WTC11 (cell line): ENCODE data around the gene NNT. TPM values are rescaled to one million over a fixed set of nuclear protein-coding genes. Genes with fewer than 3 reads are reported as not detected.
A peak's percentile ranks its signal among the peaks of the same experiment; 100 is the strongest.

Experiments used
- ATAC-seq: fragments of 200-7000 bp; cut with Tn5 transposase; 2 replicates; pipeline ENCODE4 v1.10.0; 2021; ENCODE audit warnings: mild to moderate bottlenecking, moderate library complexity
- CTCF ChIA-PET: fragments of 300-600 bp; sonication (Branson Sonifier 250); formaldehyde crosslinking; loops from one replicate; lab custom pipeline; 2021; ENCODE audit warnings: antibody characterized with exemption; lab: Charles Lee
- POLR2A ChIA-PET: fragments of 350-600 bp; sonication (Branson Sonifier 250); formaldehyde crosslinking; loops from one replicate; lab custom pipeline; 2021; ENCODE audit warnings: antibody characterized with exemption; lab: Charles Lee
- DNase-seq: peaks from one replicate; pipeline ENCODE4 v3.0.0; 2021; ENCODE audit warnings: low spot score
- H3K27ac Mint-ChIP-seq: 2 replicates; pipeline ENCODE4 v1.8.0; 2021; ENCODE audit warnings: mixed read lengths
- H3K27me3 Mint-ChIP-seq: 2 replicates; pipeline ENCODE4 v1.8.0; 2021; ENCODE audit warnings: low read depth, mild to moderate bottlenecking, moderate library complexity, mixed read lengths
- H3K36me3 Mint-ChIP-seq: 2 replicates; pipeline ENCODE4 v1.8.0; 2021; ENCODE audit warnings: mixed read lengths
- H3K4me1 Mint-ChIP-seq: 2 replicates; pipeline ENCODE4 v1.8.0; 2022; ENCODE audit warnings: mixed read lengths
- H3K4me3 Mint-ChIP-seq: 2 replicates; pipeline ENCODE4 v1.8.0; 2021; ENCODE audit warnings: mild to moderate bottlenecking, moderate library complexity, mixed read lengths
- H3K9me3 Mint-ChIP-seq: 2 replicates; pipeline ENCODE4 v1.8.0; 2021; ENCODE audit warnings: mixed read lengths
- GABPB1 ChIP-seq: sonication (generic); formaldehyde crosslinking; IDR thresholded peaks from 2 replicates; pipeline ENCODE4 v1.8.1; 2023; ENCODE audit warnings: mild to moderate bottlenecking, missing genetic modification reagents
- JUN ChIP-seq: sonication (generic); formaldehyde crosslinking; IDR thresholded peaks from 2 replicates; pipeline ENCODE4 v1.8.0; 2023; ENCODE audit warnings: mild to moderate bottlenecking, missing genetic modification reagents
- RORB ChIP-seq: fragments of 250-450 bp; sonication (Bioruptor Pico); IDR thresholded peaks from 2 replicates; pipeline ENCODE4 v1.9.0; 2021; ENCODE audit warnings: mild to moderate bottlenecking
- SP1 ChIP-seq: sonication (generic); formaldehyde crosslinking; conservative IDR thresholded peaks from 2 replicates; pipeline ENCODE4 v1.8.1; 2022; ENCODE audit warnings: missing genetic modification reagents
- ZNF416 ChIP-seq: fragments of 250-450 bp; sonication (Bioruptor Pico); IDR thresholded peaks from 2 replicates; pipeline ENCODE4 v1.9.0; 2021; ENCODE audit warnings: mild to moderate bottlenecking, inconsistent platforms
- ZNF423 ChIP-seq: fragments of 250-450 bp; sonication (Bioruptor Pico); IDR thresholded peaks from 2 replicates; pipeline ENCODE4 v2.1.2; 2022; ENCODE audit warnings: mild to moderate bottlenecking, moderate library complexity
- total RNA-seq: library from RNA; stranded (reverse); gene quantifications from 3 replicates; pipeline ENCODE4 v1.2.3, GENCODE V29; 2021
- TF ChIP-seq, protein P1 (sequence below): sonication (generic); formaldehyde crosslinking; IDR thresholded peaks from 2 replicates; pipeline ENCODE4 v1.8.0; 2022; ENCODE audit warnings: mild to moderate bottlenecking, missing genetic modification reagents
- TF ChIP-seq, protein P2 (sequence below): sonication (generic); formaldehyde crosslinking; IDR thresholded peaks from 2 replicates; pipeline ENCODE4 v1.8.1; 2022; ENCODE audit warnings: low read depth, mild to moderate bottlenecking, moderate library complexity, missing genetic modification reagents, borderline replicate concordance
- TF ChIP-seq, protein P3 (sequence below): sonication (generic); formaldehyde crosslinking; IDR thresholded peaks from 2 replicates; pipeline ENCODE4 v1.8.1; 2022; ENCODE audit warnings: mild to moderate bottlenecking, moderate library complexity, missing genetic modification reagents
- TF ChIP-seq, protein P4 (sequence below): sonication (generic); formaldehyde crosslinking; IDR thresholded peaks from 2 replicates; pipeline ENCODE4 v1.8.1; 2022; ENCODE audit warnings: low read depth, missing genetic modification reagents, borderline replicate concordance
- TF ChIP-seq, protein P5 (sequence below): fragments of 250-450 bp; sonication (Bioruptor Pico); IDR thresholded peaks from 2 replicates; pipeline ENCODE4 v1.8.0; 2021; ENCODE audit warnings: mild to moderate bottlenecking
- TF ChIP-seq, protein P6 (sequence below): sonication (generic); formaldehyde crosslinking; IDR thresholded peaks from 2 replicates; pipeline ENCODE4 v1.8.1; 2023; ENCODE audit warnings: mild to moderate bottlenecking, moderate library complexity, missing genetic modification reagents
- TF ChIP-seq, protein P7 (sequence below): sonication (generic); formaldehyde crosslinking; IDR thresholded peaks from 2 replicates; pipeline ENCODE4 v1.8.0; 2023; ENCODE audit warnings: missing genetic modification reagents

Gene NNT
- total RNA-seq, 1 experiment from 2014 or later, result 37.6 TPM

DNA sequence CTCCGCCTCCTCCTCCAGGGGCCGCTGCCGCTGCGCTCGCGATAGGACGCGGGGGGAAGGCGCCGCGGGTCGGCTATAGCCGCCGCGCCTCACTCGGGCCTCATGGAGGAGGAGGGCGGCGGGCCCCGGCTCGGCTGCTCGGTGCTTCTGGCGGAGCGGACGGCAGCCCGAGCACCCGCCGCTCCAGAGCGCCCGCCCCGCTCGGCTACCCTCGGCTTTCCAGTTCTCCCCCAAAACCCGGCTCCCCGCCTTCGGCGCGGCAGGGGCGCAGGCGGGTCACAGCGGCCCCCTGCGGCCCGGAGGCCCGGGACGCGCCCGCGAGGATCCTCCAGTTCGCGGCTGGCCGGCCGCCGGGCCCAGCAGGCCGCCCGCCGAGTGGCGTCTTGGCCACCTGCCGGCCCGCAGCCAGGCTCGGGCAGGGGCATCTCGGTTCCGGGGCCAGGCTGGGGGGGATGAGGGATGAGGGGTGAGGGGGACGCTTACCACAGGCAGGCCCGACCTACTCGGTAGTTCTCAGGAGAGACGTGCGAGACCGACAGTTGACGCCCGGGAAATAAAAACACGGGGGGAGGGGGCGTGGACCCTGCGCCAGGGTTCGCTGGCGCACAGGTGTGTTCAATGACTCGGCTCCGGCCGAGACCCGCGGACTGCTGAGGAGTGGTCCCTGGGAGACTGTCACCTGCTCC lies 46.0 kb upstream of the NNT start, which contains the start of gene PAIP1:
Gene PAIP1, minus strand, starts transcription at position 221 of the 686 bp plus-strand sequence. CDS start 231 bp downstream, outside the sequence.
- ChIA-PET CTCF (interaction anchor here (0.6 kb wide), 1 partner anchor 73 kb away, joined by 4 read pairs; no protein-coding TSS in a partner anchor), POLR2A (interaction anchor here (1.6 kb wide), 1 partner anchor 46 kb away, joined by 6 read pairs; the partner anchor contains the start of gene NNT)
- Mint-ChIP-seq H3K27ac (peak within 1 kb of the TSS; percentile 90), H3K4me1 (peaks cover 19% of the 10 kb centered on the region), H3K36me3 (0 out of 2 replicates have a peak, but pooled peaks cover 6% of the 10 kb centered on the region), H3K9me3 (no peaks in the 10 kb centered on the region), H3K27me3 (no peaks in the 10 kb centered on the region), H3K4me3 (peak within 1 kb of the TSS; percentile 81)
- peak; percentile 80 for DNase-seq
- TF ChIP-seq, protein P1, sequence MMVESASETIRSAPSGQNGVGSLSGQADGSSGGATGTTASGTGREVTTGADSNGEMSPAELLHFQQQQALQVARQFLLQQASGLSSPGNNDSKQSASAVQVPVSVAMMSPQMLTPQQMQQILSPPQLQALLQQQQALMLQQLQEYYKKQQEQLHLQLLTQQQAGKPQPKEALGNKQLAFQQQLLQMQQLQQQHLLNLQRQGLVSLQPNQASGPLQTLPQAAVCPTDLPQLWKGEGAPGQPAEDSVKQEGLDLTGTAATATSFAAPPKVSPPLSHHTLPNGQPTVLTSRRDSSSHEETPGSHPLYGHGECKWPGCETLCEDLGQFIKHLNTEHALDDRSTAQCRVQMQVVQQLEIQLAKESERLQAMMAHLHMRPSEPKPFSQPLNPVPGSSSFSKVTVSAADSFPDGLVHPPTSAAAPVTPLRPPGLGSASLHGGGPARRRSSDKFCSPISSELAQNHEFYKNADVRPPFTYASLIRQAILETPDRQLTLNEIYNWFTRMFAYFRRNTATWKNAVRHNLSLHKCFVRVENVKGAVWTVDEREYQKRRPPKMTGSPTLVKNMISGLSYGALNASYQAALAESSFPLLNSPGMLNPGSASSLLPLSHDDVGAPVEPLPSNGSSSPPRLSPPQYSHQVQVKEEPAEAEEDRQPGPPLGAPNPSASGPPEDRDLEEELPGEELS (CRISPR knock-in tag), result peak; percentile 11; the same call in 1 of the 2 replicates
- TF ChIP-seq, protein P2, sequence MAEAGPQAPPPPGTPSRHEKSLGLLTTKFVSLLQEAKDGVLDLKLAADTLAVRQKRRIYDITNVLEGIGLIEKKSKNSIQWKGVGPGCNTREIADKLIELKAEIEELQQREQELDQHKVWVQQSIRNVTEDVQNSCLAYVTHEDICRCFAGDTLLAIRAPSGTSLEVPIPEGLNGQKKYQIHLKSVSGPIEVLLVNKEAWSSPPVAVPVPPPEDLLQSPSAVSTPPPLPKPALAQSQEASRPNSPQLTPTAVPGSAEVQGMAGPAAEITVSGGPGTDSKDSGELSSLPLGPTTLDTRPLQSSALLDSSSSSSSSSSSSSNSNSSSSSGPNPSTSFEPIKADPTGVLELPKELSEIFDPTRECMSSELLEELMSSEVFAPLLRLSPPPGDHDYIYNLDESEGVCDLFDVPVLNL (CRISPR knock-in tag), result 0 out of 2 replicates have a peak, but pooled peaks have one; percentile 21
- TF ChIP-seq ZNF423 (CRISPR knock-in tag), result peak; percentile 92
- peak; percentile 74; the same call in 1 of the 2 replicates for TF ChIP-seq JUN (CRISPR knock-in tag)
- no peak for TF ChIP-seq RORB (CRISPR knock-in tag)
- TF ChIP-seq, protein P3, sequence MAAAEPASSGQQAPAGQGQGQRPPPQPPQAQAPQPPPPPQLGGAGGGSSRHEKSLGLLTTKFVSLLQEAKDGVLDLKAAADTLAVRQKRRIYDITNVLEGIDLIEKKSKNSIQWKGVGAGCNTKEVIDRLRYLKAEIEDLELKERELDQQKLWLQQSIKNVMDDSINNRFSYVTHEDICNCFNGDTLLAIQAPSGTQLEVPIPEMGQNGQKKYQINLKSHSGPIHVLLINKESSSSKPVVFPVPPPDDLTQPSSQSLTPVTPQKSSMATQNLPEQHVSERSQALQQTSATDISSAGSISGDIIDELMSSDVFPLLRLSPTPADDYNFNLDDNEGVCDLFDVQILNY (CRISPR knock-in tag), result 0 out of 2 replicates have a peak, but pooled peaks have one; percentile 8
- TF ChIP-seq, protein P4, sequence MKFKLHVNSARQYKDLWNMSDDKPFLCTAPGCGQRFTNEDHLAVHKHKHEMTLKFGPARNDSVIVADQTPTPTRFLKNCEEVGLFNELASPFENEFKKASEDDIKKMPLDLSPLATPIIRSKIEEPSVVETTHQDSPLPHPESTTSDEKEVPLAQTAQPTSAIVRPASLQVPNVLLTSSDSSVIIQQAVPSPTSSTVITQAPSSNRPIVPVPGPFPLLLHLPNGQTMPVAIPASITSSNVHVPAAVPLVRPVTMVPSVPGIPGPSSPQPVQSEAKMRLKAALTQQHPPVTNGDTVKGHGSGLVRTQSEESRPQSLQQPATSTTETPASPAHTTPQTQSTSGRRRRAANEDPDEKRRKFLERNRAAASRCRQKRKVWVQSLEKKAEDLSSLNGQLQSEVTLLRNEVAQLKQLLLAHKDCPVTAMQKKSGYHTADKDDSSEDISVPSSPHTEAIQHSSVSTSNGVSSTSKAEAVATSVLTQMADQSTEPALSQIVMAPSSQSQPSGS (CRISPR knock-in tag), result no peak
- TF ChIP-seq, protein P5, sequence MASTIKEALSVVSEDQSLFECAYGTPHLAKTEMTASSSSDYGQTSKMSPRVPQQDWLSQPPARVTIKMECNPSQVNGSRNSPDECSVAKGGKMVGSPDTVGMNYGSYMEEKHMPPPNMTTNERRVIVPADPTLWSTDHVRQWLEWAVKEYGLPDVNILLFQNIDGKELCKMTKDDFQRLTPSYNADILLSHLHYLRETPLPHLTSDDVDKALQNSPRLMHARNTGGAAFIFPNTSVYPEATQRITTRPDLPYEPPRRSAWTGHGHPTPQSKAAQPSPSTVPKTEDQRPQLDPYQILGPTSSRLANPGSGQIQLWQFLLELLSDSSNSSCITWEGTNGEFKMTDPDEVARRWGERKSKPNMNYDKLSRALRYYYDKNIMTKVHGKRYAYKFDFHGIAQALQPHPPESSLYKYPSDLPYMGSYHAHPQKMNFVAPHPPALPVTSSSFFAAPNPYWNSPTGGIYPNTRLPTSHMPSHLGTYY (CRISPR knock-in tag), result peak; percentile 6; the same call in 1 of the 2 replicates
- TF ChIP-seq, protein P6, sequence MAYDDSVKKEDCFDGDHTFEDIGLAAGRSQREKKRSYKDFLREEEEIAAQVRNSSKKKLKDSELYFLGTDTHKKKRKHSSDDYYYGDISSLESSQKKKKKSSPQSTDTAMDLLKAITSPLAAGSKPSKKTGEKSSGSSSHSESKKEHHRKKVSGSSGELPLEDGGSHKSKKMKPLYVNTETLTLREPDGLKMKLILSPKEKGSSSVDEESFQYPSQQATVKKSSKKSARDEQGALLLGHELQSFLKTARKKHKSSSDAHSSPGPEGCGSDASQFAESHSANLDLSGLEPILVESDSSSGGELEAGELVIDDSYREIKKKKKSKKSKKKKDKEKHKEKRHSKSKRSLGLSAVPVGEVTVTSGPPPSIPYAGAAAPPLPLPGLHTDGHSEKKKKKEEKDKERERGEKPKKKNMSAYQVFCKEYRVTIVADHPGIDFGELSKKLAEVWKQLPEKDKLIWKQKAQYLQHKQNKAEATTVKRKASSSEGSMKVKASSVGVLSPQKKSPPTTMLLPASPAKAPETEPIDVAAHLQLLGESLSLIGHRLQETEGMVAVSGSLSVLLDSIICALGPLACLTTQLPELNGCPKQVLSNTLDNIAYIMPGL (CRISPR knock-in tag), result peak; percentile 96
- 0 out of 2 replicates have a peak, but pooled peaks have one; percentile 37 for TF ChIP-seq ZNF416 (CRISPR knock-in tag)
- peak; percentile 59; the same call in 1 of the 2 replicates for TF ChIP-seq SP1
- TF ChIP-seq GABPB1 (CRISPR knock-in tag), result 0 out of 2 replicates have a peak, but pooled peaks have one; percentile 0
- TF ChIP-seq, protein P7, sequence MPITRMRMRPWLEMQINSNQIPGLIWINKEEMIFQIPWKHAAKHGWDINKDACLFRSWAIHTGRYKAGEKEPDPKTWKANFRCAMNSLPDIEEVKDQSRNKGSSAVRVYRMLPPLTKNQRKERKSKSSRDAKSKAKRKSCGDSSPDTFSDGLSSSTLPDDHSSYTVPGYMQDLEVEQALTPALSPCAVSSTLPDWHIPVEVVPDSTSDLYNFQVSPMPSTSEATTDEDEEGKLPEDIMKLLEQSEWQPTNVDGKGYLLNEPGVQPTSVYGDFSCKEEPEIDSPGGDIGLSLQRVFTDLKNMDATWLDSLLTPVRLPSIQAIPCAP (CRISPR knock-in tag), result no peak
- peak; percentile 86 for ATAC-seq
